CD4-positive, alpha-beta T cell treated with Interleukin-10 for 1 hour (primary cell): Measurements from ENCODE around the gene MCRIP2.

Experiments
- DNase-seq: peaks from one replicate; pipeline ENCODE4 v3.0.0-alpha.2; 2020

MCRIP2 gene

DNA sequence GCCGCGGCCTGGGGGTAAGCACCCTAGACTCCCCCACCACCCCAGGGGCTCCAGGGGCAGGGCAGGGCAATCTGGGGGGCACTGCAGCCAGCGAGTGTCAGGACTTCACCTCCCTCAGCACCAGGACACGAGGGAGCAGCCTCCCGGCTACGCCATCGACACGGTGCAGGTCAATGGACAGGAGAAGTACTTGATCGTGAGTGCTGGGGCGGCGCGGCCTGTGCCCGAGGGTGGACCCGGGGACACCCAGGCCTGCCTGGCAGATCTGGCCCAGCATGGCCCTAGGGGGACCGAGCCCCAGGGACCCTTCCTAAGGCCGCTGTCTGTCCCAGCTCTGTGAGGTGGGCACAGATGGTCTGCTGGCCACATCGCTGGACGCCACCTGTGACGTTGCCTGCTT is 30.7 kb downstream of the MCRIP2 start:
- no peak for DNase-seq

DNA sequence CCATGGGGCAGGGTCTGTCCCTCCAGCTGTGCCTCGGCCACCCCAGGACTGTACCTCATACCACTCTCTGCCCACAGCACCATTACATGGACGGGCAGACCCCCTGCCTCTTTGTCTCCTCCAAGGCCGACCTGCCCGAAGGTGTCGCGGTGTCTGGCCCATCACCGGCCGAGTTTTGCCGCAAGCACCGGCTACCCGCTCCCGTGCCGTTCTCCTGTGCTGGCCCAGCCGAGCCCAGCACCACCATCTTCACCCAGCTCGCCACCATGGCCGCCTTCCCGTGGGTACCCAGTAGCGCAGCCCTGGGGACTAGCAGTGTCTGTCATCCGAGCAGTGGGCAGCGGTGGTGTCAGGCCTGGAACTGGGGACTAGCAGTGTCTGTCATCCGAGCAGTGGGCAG is 31.2 kb downstream of the MCRIP2 start:
- no peak for DNase-seq

- DNase-seq = no peak
Measured at GRCh38 chr16:673399-673991, 31.9 kb downstream of the MCRIP2 start.

GRCh38 chr16:674214-674881 is 32.7 kb downstream of the MCRIP2 start:
- no peak for DNase-seq

DNA sequence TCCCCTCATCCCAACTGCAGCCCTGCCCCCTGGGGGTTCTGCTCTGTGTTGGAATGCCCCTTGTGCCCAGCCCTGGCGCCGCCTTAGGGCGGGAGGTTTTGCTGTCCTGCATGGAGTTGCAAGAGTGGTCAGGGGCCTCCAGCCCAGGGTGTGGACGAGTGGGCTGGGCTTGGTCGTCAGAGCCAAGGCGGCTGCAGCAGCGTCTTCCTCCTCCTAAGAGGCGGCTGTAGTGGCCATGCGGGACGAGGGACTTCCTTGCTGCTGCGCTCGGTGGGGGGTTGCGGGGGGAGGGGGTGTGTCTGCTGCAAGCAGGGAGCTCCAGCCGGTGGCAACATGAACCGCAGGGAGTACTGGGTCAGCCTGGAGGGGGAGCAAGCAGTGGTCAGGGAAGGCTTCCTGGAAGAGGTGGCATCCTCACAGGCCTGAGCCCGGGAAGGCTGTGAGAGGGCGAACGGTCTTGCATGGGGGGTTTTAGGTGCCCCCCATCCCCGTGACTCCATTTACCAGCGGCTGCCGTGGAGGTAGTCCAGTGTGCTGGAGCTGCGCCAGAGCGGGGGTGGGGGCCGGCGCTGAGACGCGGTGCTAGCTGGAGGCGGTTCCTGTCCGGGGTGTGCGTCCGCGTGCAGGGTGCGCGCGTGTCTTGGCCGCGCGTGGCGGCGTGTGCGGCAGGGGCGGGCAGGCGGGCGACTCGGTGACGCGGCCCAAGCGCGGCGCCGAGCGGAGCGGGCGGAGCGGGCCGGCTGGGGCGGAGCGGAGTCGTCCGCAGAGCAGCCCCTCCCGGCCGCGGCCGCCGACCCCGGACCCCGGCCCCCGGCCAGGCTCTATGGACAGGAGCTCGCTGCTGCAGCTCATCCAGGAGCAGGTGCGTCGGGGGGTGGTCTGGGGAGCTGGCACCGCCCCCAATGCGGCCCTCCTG is 33.6 kb downstream of the MCRIP2 start, which contains the start of gene RHBDL1:
Gene RHBDL1, plus strand, starts transcription at position 704 of the 916 bp plus-strand sequence. Its CDS starts 120 bp downstream, at position 824.
- DNase-seq = no peak

- DNase-seq = no peak
Measured at GRCh38 chr16:675884-676564, 34.4 kb downstream of the MCRIP2 start.

- no peak for DNase-seq
Measured at GRCh38 chr16:676565-676902, 34.9 kb downstream of the MCRIP2 start.

DNA sequence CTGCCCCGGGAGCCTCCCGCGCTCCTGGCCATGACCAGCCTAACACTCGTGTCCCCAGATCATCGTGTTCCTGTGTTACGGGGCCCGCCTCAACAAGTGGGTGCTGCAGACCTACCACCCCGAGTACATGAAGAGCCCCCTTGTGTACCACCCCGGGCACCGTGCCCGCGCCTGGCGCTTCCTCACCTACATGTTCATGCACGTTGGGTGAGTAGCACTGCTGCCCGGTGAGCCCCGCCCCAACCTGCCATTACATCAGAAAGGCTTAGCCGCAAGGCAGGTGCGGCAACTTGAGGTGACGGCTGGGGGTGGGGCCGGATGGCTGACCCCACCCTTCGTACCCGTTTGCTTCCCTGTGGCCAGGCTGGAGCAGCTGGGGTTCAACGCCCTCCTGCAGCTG is 35.3 kb downstream of the MCRIP2 start:
- DNase-seq = peak; percentile 58

- no peak for DNase-seq
Measured at GRCh38 chr16:677316-678190, 35.9 kb downstream of the MCRIP2 start.

DNA sequence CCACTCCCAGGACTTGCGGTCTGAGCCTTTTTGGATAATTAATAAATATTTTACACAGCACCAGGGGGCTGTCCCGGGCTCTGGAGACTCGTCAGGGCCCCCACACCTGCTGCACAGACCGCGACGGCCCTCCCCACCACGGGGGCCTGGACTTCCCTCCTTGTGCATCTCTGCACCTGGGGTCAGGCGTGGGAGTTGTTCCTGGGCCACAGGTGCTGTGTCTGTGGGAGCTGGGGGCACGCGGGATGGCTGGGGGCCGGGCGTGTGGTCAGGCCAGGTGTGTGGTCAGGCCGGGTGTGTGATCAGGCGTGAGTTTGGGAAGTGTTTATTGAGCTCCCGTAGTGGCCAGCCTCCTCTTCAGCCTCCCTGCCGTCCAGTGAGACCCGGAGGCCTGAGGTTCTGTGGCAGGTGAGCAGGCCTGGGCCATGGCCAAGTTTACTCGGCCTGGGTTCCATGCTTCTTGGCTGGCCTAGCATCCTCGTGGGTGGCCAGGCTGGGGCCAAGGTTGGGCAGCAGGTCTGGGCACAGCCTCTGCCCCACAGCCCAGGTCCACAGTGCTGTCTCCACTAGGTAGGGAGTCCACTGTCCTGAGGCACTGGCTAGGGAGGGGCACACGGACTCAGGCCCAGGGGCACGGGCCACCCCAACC is 36.7 kb downstream of the MCRIP2 start:
- no peak for DNase-seq

DNA sequence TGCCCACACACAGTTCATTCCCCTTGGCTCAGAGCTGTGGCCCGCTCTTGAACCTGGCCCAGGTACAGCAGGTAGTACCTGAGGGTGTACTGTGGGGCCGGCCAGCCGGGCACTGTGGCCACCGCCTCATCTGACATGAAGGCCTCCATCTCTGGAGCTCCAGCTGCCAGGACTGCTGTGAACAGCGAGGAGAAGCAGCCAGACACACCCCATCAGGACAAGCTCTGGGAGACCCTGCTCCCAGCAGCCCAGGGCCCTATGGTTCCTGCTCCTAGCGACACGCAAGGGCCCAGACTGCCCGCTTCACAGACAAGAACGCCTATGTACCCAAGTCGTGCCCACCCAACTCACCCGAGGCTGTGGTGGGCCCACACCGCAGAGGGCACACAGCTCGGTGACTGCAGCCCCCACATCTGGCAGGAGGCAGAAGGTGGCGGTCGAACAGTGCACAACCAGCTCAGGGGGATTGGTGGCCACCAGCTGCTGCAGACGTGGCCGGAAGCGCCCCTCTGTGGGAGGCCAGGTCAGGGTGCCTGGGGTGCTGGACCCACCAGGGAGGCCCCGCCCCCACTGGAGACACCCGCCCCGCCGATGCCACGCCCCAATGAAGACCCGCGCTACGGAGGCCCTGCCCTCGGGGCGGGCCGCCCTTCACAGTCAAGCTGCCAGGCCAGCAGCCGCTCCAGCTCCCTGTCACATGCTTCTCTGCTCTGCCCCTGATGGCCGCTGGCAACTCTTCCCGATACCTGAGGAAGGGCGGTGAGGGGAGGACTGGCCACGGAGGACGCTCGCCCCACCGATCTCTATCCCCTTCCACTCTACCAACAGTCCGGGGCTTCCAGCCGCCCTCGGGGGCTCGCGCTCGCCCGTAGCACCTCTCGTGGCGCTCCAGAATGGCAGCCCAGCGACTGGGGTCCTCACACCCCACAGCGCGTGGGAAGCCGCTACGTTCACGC is 37.5 kb downstream of the MCRIP2 start:
- DNase-seq = peak; percentile 63

DNA sequence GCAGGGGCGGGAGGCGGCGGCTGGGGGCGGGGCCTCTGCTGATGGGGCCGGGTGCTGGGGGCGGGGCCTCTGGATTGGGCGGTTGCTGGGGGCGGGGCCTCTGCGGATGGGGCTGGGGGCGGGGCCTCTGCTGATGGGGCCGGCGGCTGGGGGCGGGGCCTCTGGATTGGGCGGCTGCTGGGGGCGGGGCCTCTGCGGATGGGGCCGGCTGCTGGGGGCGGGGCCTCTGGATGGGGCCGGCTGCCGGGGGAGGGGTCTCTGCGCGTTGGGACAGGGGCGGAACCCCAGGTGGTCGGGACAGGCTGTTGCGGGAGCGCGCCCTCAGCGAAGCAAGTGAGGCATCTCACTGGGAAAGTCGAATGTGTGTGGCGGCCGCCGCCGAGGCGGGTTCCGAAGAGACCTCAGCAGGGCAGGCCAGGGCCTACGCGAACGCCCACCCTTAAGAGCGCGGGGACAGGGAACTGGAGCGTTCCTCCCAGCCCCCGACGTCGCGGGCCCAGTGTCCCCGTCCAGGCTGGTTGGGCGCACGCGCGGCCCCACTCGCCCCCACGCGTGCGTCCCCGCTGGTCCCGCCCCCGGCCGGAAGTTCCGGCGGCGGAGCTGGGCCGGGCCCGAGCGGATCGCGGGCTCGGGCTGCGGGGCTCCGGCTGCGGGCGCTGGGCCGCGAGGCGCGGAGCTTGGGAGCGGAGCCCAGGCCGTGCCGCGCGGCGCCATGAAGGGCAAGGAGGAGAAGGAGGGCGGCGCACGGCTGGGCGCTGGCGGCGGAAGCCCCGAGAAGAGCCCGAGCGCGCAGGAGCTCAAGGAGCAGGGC is 38.4 kb downstream of the MCRIP2 start, which contains the start of gene STUB1:
Gene STUB1, plus strand, starts transcription at position 597 of the 811 bp plus-strand sequence. Its CDS starts 116 bp downstream, at position 713.
- peak; percentile 88 for DNase-seq

GRCh38 chr16:680625-680945 is 39.0 kb downstream of the MCRIP2 start:
- DNase-seq = no peak

- no peak for DNase-seq
Measured at GRCh38 chr16:680967-681745, 39.5 kb downstream of the MCRIP2 start.

DNA sequence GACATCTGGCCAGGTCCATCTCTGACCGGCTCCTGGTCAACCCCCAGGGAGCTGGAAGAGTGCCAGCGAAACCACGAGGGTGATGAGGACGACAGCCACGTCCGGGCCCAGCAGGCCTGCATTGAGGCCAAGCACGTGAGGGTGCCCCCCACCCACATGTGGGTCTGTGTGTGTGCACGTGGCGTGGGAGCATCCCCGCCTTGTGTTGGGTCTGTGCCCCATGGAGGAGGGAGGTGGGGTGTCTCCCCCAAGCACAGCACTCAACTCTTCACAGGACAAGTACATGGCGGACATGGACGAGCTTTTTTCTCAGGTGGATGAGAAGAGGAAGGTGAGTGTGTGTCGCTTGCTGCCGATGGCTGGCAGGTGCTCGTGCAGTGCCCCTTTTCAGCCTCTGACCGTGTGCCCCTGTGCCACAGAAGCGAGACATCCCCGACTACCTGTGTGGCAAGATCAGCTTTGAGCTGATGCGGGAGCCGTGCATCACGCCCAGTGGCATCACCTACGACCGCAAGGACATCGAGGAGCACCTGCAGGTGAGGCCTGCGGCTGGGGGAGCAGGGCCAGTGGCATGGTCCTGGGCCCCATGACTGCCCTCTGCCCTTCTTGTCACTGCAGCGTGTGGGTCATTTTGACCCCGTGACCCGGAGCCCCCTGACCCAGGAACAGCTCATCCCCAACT is 40.3 kb downstream of the MCRIP2 start:
- no peak for DNase-seq

GRCh38 chr16:682493-683395 is 41.1 kb downstream of the MCRIP2 start:
- no peak for DNase-seq
